PC-3 (cell line): ENCODE results near the gene LDB1. TPM values are rescaled to one million over a fixed set of nuclear protein-coding genes. Genes with fewer than 3 reads are reported as not detected.

Experiments used
- ATAC-seq: fragments of 200-7000 bp; cut with Tn5 transposase; 2 replicates; pipeline ENCODE4 v1.9.1; 2020; ENCODE audit warnings: mild to moderate bottlenecking, moderate library complexity
- BruUV-seq: library from RNA; stranded (reverse); fragments of 400-500 nt; replicated peaks from 2 replicates; lab custom pipeline; 2021; lab: Mats Ljungman, UMichigan
- CTCF ChIA-PET: fragments of 300-600 bp; sonication (Branson Sonifier 250); formaldehyde crosslinking; loops from one replicate; lab custom pipeline; 2022; ENCODE audit warnings: antibody characterized with exemption; lab: Charles Lee
- POLR2A ChIA-PET: fragments of 300-600 bp; sonication (Branson Sonifier 250); formaldehyde crosslinking; loops from one replicate; lab custom pipeline; 2022; ENCODE audit warnings: antibody characterized with exemption; ENCODE audit not compliant: unreplicated experiment; lab: Charles Lee
- DNase-seq: peaks from one replicate; pipeline ENCODE4 v3.0.0-alpha.2; 2015
- H2AFZ ChIP-seq: fragments of 300-600 bp; sonication (generic); 2 replicates; pipeline ENCODE4 v1.6.0; 2016; ENCODE audit warnings: antibody characterized with exemption, low read length
- H3F3A ChIP-seq: fragments of 300-600 bp; sonication (generic); one replicate; pipeline ENCODE4 v1.6.0; 2017; ENCODE audit warnings: antibody characterized with exemption, low read length, control low read depth, mild to moderate bottlenecking; ENCODE audit not compliant: unreplicated experiment
- H3K27ac ChIP-seq: fragments of 300-600 bp; sonication (generic); 2 replicates; pipeline ENCODE4 v1.5.1; 2016; ENCODE audit warnings: mild to moderate bottlenecking, low read length
- H3K27me3 ChIP-seq: fragments of 300-600 bp; sonication (generic); 2 replicates; pipeline ENCODE4 v1.6.1; 2016; ENCODE audit warnings: low read length, mixed read lengths
- H3K36me3 ChIP-seq: fragments of 300-600 bp; sonication (generic); 2 replicates; pipeline ENCODE4 v1.6.1; 2016; ENCODE audit warnings: low read depth, mixed run types, low read length, mixed read lengths
- H3K4me1 ChIP-seq: fragments of 300-600 bp; sonication (generic); 2 replicates; pipeline ENCODE4 v1.5.1; 2016; ENCODE audit warnings: low read length; ENCODE audit not compliant: insufficient read depth
- H3K4me2 ChIP-seq: fragments of 300-600 bp; sonication (generic); 2 replicates; pipeline ENCODE4 v1.6.0; 2016; ENCODE audit warnings: low read length
- H3K4me3 ChIP-seq: fragments of 300-600 bp; sonication (generic); 2 replicates; pipeline ENCODE4 v1.5.1; 2016; ENCODE audit warnings: mild to moderate bottlenecking, low read length, mixed read lengths
- H3K79me2 ChIP-seq: fragments of 300-600 bp; sonication (generic); 2 replicates; pipeline ENCODE4 v1.6.1; 2017; ENCODE audit warnings: low read length, mixed read lengths
- H3K9ac ChIP-seq: fragments of 300-600 bp; sonication (generic); 2 replicates; pipeline ENCODE4 v1.6.0; 2016; ENCODE audit warnings: mild to moderate bottlenecking, low read length
- H3K9me2 ChIP-seq: fragments of 300-600 bp; sonication (generic); replicated peaks from 2 replicates; pipeline ENCODE4 v1.6.1; 2016; ENCODE audit warnings: mixed run types, low read length, mixed read lengths
- H3K9me3 ChIP-seq: fragments of 300-600 bp; sonication (generic); 2 replicates; pipeline ENCODE4 v1.6.1; 2016; ENCODE audit warnings: low read length, mixed read lengths
- H4K20me1 ChIP-seq: fragments of 300-600 bp; sonication (generic); 2 replicates; pipeline ENCODE4 v1.6.1; 2016; ENCODE audit warnings: low read length, mixed read lengths
- CTCF ChIP-seq: fragments of 300-600 bp; sonication (generic); conservative IDR thresholded peaks from 2 replicates; pipeline ENCODE4 v1.5.1; 2017; ENCODE audit warnings: antibody characterized with exemption, low read depth, mild to moderate bottlenecking, low read length
- EZH2 ChIP-seq: fragments of 300-600 bp; sonication (generic); IDR thresholded peaks from one replicate; pipeline ENCODE4 v1.6.1; 2017; ENCODE audit warnings: antibody characterized with exemption, mild to moderate bottlenecking, low read length; ENCODE audit not compliant: unreplicated experiment
- EZH2phosphoT487 ChIP-seq: fragments of 300-600 bp; sonication (generic); IDR thresholded peaks from 2 replicates; pipeline ENCODE4 v1.6.1; 2018; ENCODE audit warnings: mild to moderate bottlenecking, antibody characterized with exemption, low read length, borderline replicate concordance
- intact Hi-C: fragments of 100-400 bp; cut with micrococcal nuclease; formaldehyde crosslinking; loops from 2 replicates; pipeline ENCODE4 v1.9.0; 2023
- total RNA-seq: library from RNA; depleted of rRNA; stranded (reverse); fragments of >200 nt; gene quantifications from 2 replicates; pipeline ENCODE4 v1.2.3, GENCODE V29; 2014

Gene LDB1
- total RNA-seq, 1 experiment from 2014 or later, result 34.2 TPM

- H3K79me2 ChIP-seq, result peaks cover 48% of the 10 kb centered on the region
- H4K20me1 ChIP-seq, result peaks cover 26% of the 10 kb centered on the region
- H3F3A ChIP-seq, result peaks cover 10% of the 10 kb centered on the region
- intact Hi-C loops, result loop anchor here (1.0 kb wide), 1 partner anchor 20 kb away; no protein-coding TSS in a partner anchor
- H3K27me3 ChIP-seq, result no peaks in the 10 kb centered on the region
- 0 out of 2 replicates have a peak within 1 kb of the TSS, but pooled peaks have one; percentile 20 for H2AFZ ChIP-seq
- ATAC-seq (peak; percentile 83), DNase-seq (peak; percentile 97)
- H3K9me2 ChIP-seq, result no peaks in the 10 kb centered on the region
- TSS peak; percentile 31 for BruUV-seq
- no peak for TF ChIP-seq CTCF
- peak within 1 kb of the TSS; percentile 99 for H3K4me3 ChIP-seq
- peaks cover 49% of the 10 kb centered on the region; the same call in 1 of the 2 replicates for H3K36me3 ChIP-seq
- ChIA-PET POLR2A (no interaction called here), CTCF (interaction anchor here (0.6 kb wide), 1 partner anchor 271 kb away, joined by 3 read pairs; no protein-coding TSS in a partner anchor)
- peaks cover 23% of the 10 kb centered on the region for H3K4me1 ChIP-seq
- H3K4me2 ChIP-seq, result peak within 1 kb of the TSS; percentile 79
- H3K9ac ChIP-seq, result peak within 1 kb of the TSS; percentile 100
- H3K27ac ChIP-seq, result peak within 1 kb of the TSS; percentile 95
- H3K9me3 ChIP-seq, result no peaks in the 10 kb centered on the region
Measured at GRCh38 chr10:102151774-102152544, 31.8 kb upstream of the LDB1 start, which contains the start of gene NOLC1. NOLC1 (plus strand) TSS chr10:102152389; CDS start chr10:102152411, 22 bp downstream.

GRCh38 chr10:102150970-102151773 lies 31.0 kb upstream of the LDB1 start:
- CTCF ChIA-PET, result interaction anchor here (0.6 kb wide), 2 partner anchors 248 to 272 kb away, joined by 3 read pairs; no protein-coding TSS in a partner anchor
- H3K4me1 ChIP-seq, result peaks cover 20% of the 10 kb centered on the region
- H3K9me2 ChIP-seq, result no peaks in the 10 kb centered on the region
- H3K4me3 ChIP-seq, result peak overlapping the region; percentile 50; the same call in 1 of the 2 replicates
- ATAC-seq (peak; percentile 30), DNase-seq (peak; percentile 63)
- peaks cover 18% of the 10 kb centered on the region for H4K20me1 ChIP-seq
- H3K9me3 ChIP-seq, result no peaks in the 10 kb centered on the region
- peaks cover 46% of the 10 kb centered on the region; the same call in 1 of the 2 replicates for H3K36me3 ChIP-seq
- TF ChIP-seq CTCF (no peak), EZH2 (no peak), EZH2phosphoT487 (no peak)
- no peak overlapping the region for H2AFZ ChIP-seq
- peaks cover 10% of the 10 kb centered on the region for H3F3A ChIP-seq
- POLR2A ChIA-PET, result no interaction called here
- H3K27ac ChIP-seq, result peak overlapping the region; percentile 95
- H3K4me2 ChIP-seq, result peak overlapping the region; percentile 79
- no peaks in the 10 kb centered on the region for H3K27me3 ChIP-seq
- peaks cover 40% of the 10 kb centered on the region for H3K79me2 ChIP-seq
- intact Hi-C loops, result no loop called here
- H3K9ac ChIP-seq, result peak overlapping the region; percentile 28; the same call in 1 of the 2 replicates
- no TSS peak for BruUV-seq
